GM21515 (cell line): Measurements from ENCODE around the gene DUOXA2.
"Not testable (repeated sequence)": the region's sequence is repeated elsewhere in the genome, so short reads cannot be mapped to it uniquely, and the experiment has no call there.

Source experiments
- ATAC-seq: cut with Tn5 transposase; IDR thresholded peaks from one replicate; pipeline ENCODE4 v1.9.1; 2021; ENCODE audit not compliant: unreplicated experiment

DUOXA2 gene

DNA sequence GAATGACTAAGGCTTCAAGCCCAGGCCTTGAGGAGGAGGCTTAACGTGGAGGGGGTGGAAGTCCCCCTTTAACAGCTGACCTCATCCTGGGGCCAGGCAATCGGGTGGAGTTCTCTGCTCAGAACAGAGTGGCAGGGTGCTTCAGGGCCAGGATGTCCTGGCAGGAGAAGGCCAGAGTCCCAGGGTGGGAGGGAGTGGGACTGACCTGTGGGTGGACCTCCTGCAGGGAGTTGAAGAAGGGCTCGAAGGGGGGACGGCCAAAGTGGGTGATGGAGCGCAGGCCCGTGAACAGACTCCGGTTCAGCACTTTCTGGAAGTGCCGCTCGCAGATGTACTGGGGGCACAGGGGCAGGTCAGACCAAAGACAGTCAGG is 19.8 kb upstream of the DUOXA2 start:
- no peak for ATAC-seq

DNA sequence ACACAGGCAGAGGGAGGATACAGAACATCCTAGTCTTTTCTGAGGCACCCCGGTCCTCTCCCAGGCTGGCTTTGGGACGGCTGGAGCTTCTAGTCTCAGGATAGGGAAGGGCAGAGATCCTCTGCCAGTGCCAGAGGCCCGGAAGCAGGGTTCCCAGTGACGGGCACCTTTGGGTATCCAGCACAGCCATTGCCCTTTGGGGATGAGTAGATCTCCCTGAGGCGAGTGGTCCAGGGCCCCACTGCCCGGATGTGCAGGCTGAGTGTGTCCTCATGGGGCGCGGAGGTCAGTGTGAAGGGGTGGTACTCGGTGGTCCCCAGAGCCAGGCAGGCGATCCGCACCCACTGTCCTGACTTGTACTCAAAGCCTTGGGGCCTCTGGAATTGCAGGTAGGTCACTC is 18.5 kb upstream of the DUOXA2 start:
- ATAC-seq: no peak

DNA sequence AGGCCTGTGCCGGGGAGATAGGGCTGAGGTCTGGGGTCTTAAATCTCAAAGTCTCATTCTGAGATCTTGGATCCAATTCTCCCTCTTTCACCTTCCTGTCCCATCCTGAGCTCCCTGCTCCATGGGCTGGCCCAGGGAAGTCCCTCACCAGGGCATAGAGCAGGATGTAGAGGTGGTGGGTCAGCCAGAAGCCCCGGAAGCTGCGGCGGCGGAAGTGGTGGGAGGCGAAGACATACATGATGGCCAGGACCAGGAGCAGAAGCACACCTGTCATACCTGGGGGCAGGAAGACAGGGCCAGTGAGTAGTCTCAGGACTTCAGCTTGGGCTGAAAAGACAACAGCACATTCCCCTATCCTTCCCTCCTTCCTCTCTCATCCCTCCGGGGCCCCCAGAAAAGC is 16.7 kb upstream of the DUOXA2 start:
- no peak for ATAC-seq

DNA sequence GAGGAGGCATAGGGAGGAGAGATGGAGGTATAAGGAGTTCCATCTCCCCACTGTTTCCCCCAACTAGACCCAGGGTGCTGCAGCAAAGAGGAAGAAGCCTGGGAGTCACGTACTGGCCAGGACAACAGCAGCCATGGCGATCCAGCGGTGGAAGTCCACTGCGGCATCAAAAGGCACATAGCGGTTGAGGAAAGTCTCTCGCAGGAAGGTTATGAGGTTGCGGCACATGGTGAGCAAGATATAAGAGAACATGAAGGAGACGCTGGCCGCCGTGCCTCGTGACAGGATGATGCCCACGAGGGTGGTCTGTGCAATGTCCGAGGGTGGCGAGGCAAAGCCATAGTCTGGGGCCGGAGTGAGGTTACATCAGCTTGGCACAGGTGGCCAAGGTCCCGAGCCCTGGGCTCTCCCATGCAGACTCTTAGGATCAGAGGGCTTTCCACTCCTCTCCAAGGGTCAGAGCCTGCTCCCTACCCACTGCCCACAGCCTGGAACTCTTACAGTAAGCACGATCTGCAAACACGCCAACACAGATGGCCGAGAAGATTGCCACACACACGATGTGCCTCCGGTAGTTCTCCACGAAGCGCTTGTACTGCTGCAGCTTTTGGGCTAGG is 14.5 kb upstream of the DUOXA2 start:
- no peak for ATAC-seq

DNA sequence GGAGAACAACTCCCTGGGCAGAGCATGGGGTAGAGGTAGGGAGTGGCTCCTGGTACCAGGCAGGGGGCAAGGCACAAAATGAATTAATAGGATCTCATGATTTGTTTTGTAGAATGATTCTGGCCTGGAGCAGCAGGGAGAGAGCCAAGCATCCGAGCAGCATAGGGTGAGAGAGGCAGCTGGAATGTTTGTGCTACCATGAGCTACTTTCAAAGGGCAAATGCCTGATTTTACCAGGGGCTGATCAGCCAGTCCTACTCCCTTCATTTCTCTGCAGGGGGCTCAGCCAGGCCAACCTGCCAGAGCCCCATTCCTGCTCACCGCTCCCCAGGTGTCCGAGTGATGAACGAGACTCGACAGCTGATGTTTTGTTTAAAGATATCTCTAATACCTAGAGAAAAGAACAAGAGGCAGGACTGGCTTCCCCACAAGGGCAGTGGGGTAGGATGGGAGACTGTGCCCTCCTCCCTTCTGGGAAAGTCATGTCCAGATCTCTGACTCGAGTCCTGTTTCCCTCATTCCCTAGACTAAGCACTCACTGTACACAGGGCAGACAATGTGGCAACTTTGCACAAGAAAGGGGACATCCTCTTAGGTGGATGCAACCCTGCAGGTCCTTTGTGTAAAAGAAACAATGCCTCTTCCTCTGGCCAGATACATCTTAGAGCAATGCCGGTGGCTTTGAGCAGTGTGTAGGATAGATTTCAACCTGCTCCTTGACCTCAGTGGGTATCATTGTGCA is 13.1 kb upstream of the DUOXA2 start:
- ATAC-seq: no peak

DNA sequence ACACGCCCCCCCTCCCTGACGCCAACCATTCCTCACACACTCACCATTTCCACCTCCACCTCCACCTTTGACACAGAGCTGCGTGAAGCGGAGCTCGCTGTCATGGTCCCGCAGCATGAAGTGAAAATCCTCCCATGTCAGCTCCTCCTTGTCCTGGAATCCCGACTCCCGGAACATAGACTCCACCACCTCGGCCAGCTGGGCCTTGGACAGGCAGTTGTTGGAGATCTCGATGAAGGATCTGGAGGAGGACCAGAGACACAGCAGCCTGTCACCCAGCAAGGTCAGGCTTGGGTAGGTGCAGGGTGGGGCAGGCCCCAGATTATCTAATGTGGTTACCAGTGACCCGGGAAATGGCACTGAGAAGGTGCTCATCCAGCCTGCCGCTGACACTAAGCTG is 12.4 kb upstream of the DUOXA2 start:
- no peak for ATAC-seq

DNA sequence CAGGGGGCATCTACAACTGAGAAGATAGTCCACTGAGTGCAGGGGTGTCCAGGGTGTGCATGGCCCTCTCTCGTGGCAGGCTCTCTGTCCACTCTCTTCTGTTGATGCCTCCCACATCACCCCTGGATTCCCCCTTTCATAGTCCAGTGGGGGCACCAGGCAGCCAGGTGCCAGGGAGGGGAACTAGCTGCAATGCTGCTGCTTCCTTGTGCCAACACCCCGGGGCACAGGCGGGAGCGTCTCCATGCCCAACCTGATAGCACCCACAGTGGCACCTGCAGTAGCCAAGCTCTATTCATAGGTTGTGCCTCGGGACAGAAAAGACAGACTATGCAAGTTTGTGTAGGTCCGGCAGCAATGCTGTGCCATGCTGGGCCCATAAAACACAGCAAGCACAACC is 11.9 kb upstream of the DUOXA2 start:
- ATAC-seq: no peak

DNA sequence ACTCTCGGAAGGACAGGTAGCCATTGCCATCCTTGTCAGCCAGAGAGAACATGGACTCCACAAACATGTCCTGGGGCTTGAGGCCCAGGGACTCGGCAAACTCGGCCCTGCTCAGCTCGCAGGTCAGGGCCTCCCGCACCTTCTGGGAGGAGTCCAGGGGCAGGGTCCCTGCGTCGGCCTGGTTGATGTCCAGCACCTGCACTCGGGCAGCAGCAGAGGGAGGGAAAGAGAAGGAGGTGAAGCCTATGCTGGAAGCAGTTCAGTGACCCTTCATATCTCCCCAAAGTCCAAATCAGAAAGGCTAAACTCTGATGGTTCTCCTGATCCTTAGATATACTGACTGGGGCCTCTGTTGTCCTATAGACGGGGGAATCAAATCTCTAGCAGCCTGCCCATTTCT is 10.0 kb upstream of the DUOXA2 start:
- not testable (repeated sequence) for ATAC-seq

DNA sequence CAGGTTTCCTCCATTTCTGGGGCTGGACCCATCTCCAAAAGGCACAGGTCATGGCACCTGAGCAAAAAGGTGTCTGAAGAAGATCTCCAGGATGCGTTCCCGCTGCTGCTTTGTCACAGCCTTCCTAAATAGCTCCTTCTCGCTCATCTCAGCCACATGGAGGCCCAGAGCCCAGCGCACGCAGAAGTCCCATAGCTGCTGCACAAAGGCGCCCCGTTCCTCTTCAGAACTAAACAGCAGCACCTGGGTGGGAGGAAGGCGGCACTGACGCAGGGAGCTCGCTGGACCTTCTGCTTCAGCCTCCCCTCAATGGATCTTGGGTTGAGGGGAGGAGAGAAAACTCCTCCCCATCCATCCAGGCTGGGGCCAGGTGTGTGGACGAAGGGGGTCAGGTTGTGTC is 8.5 kb upstream of the DUOXA2 start:
- no peak for ATAC-seq

DNA sequence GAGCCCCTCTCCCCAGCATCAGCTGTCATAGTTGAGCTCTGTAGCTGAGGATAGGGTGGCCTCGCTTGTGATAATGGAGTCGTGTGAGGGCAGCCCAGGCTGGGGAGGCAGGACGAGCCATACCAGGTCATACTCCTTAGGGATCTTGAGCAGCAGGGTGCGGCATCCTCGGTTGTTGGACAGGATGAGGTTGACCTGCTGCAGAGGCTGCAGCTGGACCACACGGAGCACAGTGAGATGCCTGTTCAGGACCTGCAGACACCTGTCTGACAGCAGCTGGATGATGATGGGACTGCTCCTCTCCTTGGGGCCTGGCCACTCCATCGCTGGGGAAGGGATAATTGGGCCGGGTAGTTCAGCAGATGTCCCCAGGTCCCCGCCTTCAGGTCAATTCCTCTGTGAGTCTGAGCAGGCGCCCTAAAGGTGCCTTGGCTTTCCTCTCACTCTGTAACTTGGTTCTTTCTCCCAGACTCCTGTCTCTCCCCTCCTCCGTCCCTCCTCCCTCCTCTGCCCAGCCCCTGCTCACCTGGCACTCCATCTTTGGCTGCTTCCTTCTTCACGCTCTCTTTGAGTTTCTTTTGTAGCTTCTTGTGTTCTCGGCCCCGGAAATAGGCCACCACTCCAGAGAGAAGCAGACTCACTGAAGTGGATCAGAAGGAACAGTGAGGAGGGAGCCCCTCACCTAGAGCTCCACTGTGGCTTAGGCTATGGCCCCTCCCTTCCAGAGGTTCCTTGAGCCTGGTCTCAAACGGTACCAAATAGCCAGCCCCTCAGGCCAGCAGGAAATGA is 7.9 kb upstream of the DUOXA2 start:
- no peak for ATAC-seq

DNA sequence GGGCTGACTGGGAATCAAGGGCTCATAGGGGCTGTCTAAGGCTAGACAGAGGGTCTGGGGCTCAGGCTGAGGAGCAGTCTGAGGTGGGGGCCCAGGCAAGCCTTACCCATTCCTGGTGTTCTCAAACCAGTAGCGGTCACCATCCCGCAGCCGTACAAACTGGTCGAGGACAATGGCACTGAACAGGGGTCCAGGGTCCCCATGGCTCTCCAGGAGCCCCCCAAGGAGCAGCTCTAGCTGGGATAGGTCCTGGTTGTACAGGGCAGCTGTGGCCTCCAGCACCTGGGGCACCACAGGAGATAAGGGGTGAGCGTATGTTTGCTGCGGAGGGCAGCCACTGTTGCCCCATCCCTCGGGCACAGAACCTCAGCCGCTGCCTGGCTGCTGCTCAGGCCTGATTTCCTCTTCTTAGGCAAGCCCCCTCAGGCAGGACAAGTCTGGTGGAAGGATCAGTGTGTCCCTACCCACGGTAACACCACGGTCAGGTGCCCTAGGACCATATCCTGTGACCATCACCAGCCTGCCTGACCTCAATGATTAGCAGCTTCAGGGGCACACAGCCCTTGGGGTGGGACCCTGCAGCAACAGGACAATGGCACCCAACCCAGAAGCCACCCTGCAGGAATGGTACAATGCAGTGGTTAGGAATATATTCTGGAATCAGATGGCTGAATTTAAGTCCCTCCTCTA is 6.0 kb upstream of the DUOXA2 start:
- ATAC-seq: no peak

DNA sequence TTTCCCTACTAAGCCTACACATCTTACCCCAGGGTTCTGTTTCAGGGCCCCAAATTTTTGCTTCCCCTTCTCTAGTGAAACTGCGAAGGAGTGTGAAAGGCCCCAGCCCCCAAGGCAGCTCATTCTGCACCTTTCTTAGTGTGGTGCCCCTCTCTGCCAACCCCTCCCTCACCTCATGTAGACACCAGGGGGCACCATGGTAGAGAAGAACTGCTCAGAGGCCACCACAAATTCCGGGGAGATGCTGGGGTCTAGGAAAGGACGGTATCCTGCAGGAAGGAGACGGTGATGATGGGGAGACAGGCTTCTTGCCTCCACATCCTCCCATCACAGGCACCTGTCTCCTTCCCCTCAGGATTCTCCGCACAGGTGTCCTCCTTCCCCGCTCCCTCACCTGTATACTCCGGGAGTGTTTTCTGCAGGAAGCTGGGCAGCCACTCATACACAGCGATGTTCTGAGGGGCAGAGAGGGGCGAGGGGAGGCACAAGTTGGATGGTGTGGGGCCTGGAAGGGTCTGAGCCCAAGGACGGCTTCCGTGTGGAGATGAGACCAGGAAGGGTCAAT is 3.8 kb upstream of the DUOXA2 start:
- ATAC-seq: no peak

DNA sequence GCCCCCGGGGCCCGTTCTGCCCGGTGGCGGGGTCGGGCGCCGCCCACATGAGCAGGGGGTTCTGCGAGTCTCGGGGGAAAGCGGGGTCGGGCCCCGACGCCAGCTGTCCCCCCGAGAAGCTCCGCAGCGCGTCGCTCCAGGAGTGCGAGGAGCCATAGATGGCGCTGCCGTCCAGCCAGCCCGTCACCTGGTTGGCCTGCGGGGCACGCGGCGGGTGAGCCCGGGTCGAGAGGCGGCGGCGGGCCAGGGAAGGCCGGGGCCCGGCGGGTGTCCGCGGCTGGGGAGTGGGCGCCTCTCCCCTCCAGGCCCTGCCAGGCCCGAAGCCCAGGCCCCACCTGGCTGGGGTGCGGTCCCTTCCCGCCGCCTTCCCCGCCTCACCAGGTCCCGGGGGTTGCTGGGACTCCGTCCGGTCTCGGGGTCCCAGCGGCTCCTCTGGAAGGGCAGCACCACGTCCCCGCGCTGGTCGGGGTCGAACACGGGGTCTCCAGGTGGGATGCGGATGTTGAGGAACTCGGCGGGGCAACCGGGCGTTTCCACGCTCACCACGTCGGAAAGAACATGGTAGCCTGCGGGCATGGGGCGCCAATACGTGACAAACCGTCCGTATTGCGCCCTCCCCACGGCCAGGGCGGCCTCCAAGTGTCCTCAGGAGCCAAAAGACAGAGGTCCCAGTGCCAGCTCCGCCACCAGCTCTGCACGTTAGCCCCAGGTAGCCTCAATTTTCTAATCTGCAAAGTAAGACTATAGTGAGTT is 2.6 kb upstream of the DUOXA2 start:
- no peak for ATAC-seq

DNA sequence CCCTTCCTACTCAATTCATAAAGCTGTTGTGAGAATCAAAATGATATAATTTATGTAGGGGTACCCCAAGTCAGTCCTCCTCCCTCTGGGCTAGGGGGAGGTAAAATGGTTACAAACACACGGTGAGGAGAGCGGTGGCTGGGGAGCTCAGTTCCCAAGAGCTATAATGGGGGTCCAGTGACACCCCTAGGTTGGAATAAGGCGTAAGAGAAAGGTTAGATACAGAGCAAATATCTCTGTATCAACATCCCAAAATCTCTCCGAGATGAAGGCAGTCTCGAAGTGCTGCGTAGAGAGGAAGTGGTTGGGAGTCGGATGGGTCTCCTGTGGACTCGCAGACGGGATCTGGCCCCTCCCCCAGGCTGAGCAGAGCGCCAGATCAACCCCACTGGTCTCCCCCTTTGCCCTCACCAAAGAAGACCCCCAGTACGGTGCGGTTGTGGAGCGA is 2.0 kb upstream of the DUOXA2 start:
- ATAC-seq: no peak

DNA sequence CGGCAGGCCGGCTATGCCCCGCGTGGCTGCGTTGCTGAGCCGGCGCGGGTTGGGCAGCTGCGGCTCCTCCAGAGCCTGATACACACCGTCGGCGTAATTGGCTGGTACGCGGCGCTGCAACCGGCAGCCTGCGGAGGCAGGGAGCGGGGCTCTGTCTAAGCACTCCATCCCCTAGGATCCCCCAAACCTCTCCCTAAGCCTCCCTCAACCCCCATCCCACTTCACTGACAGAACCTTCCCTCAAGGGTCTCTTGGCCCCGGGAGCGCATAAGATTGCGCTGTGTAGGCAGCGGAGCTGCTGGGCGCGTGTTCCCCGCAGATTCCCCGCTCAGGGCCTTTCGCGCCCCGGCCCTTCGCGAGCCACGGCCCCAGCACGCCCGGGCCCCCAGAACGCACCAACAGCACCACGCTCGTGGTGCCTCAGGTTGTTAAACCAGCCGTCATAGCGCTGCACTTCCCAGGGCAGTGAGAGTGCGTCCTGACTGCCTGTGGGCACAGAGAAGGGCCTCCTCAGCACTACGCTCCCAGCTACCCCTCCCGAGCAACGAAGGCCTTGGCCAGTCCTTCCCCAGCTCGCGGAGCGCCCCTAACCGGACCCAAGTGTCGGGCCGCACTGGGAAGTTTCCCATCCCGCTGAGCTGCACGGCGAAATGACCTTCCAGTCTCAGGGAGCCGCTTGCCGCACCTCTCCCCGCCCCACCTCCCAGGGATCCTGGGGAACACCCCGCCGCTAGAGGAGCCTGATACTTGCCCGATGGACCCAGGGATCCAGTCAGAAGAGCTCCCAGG is 1.3 kb upstream of the DUOXA2 start:
- no peak for ATAC-seq

DNA sequence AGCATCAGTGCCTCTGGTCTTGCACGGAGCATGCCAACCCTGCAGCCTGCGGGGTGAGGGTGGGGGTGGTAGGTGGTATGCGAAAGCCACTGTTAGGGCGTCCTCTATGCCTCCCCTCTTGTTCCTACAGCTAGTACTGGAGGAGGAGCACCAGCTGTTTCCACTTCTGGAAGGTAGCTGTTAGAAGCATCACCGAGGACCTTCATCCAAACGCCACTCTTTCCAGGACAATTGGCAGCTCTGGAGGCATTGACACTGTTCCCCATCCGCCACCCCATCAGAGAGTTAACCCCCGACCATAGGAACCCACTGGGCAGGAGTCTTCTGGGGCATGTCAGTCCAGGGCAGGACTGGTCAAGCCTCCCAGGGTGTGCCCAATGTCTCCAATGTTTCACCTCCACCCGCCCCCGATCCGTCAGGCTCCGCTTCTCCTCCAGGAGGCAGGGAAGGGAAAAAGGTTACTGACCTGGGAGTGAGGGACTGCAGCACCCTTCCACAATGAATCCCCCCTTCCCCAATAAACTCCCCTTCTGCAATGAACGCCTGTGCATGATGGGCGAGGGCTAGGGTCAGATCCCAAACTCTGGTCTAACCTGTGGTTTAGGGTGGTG is 641 bp upstream of the DUOXA2 start:
- no peak for ATAC-seq

DNA sequence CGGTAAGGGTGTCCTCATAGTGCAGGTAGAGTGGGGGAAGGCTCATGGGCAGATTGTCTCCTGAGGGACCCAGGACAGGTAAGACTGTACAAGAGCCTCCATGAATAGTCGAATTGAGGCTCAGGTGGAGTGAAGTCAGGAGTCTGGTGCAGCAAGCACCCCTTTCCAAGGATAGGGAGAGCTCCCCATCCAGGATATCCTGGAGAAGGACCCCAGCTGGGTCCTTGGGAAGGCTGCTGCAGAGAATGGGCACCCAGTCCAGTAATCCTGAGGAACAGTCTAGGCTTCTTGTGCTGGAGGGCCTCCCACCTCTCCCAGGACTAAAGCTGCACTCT is 592 bp downstream of the DUOXA2 start:
- ATAC-seq: no peak

DNA sequence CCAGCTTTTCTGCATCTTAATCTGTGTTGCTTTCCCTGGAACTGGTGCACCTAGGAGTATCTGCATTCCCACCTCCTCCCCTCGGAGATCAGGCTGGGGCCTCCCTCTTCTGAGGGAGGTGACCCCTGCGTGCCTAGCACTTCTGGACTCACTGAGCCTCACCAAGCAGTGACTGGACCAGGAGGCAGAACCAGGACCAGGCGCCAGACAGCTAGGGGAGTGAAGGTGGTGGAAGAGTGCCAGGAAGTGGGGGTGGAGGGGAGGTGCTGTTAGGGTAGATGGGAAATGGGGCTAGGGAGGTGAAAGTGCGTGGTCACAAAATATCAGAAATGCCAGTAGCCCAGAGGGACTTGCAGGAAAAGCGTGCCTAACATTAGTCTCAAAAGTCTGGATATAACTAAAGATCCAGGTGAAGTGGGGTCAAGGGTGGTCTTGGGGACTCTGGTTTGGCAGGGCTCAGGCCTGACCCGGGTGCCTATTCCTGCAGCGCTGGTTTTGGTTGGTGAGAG is 1.2 kb downstream of the DUOXA2 start:
- ATAC-seq: no peak

DNA sequence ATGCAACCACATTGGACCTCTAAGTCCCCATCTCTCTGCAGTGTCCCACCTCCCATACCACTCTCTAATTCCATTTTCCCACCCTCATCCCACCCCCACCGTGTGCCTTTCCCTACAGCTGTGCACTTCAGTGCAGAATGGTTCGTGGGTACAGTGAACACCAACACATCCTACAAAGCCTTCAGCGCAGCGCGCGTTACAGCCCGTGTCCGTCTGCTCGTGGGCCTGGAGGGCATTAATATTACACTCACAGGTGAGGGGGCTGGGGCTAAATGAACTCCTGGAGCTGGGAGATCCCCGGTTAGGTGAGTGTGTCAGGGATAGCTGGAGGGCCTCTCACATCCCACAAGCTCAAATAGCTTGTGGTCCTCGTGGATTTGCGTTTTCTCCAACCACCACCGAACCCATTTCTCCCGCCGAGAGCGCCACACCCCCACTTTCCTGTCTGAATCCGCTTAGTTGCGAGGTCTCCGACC is 1.9 kb downstream of the DUOXA2 start:
- no peak for ATAC-seq
